K562 (cell line): ENCODE measurements around the gene BCO1. TPM values are rescaled to one million over a fixed set of nuclear protein-coding genes. Genes with fewer than 3 reads are reported as not detected.

Experiments used
- CBFA2T2 ChIP-seq: fragments of 450-650 bp; conservative IDR thresholded peaks from 2 replicates; pipeline ENCODE4 v1.6.1; 2017; ENCODE audit warnings: mild to moderate bottlenecking
- CBFA2T3 ChIP-seq: fragments of 450-650 bp; IDR thresholded peaks from 2 replicates; pipeline ENCODE4 v1.6.1; 2017
- CHD1 ChIP-seq: fragments of 200-600 bp; sonication (generic); IDR thresholded peaks from one replicate; pipeline ENCODE4 v1.6.1; 2012; ENCODE audit warnings: mild to moderate bottlenecking, moderate library complexity, low read length, inconsistent platforms
- DMBX1 ChIP-seq: fragments of 250-450 bp; sonication (Bioruptor Pico); IDR thresholded peaks from 2 replicates; pipeline ENCODE4 v1.8.0; 2022; ENCODE audit warnings: inconsistent platforms, mild to moderate bottlenecking, moderate library complexity, borderline replicate concordance
- E2F5 ChIP-seq: sonication (generic); formaldehyde crosslinking; IDR thresholded peaks from 2 replicates; pipeline ENCODE4 v1.8.0; 2022; ENCODE audit warnings: mild to moderate bottlenecking, missing genetic modification reagents
- ETV5 ChIP-seq: sonication (generic); formaldehyde crosslinking; IDR thresholded peaks from 2 replicates; pipeline ENCODE4 v1.4.0; 2020; ENCODE audit warnings: low read depth, mild to moderate bottlenecking, missing genetic modification reagents
- GATAD2B ChIP-seq: fragments of 450-650 bp; IDR thresholded peaks from 2 replicates; pipeline ENCODE4 v1.6.1; 2017; ENCODE audit warnings: mild to moderate bottlenecking, borderline replicate concordance
- GTF3C2 ChIP-seq: IDR thresholded peaks from 3 replicates; pipeline ENCODE4 v1.6.1; 2011; ENCODE audit warnings: borderline replicate concordance, mild to moderate bottlenecking, moderate library complexity; ENCODE audit not compliant: insufficient read length; ENCODE audit errors: extremely low read depth
- HDGF ChIP-seq: fragments of 450-650 bp; IDR thresholded peaks from 2 replicates; pipeline ENCODE4 v1.6.1; 2016
- HOXB6 ChIP-seq: fragments of 250-450 bp; sonication (Bioruptor Pico); IDR thresholded peaks from 2 replicates; pipeline ENCODE4 v1.5.1; 2022; ENCODE audit warnings: mild to moderate bottlenecking, borderline replicate concordance
- KLF1 ChIP-seq: fragments of 450-650 bp; IDR thresholded peaks from 2 replicates; pipeline ENCODE4 v1.6.1; 2016; ENCODE audit warnings: missing genetic modification characterization, missing compliant biosample characterization
- NONO ChIP-seq, 2 experiments: fragments of 200-400 bp in 1 of 2; fragments of 450-650 bp in 1 of 2; formaldehyde crosslinking in 1 of 2; IDR thresholded peaks; 2 replicates each; pipeline ENCODE4 v1.6.1; 2017; ENCODE audit warnings: low read depth in 2 of 2, mild to moderate bottlenecking in 2 of 2, moderate library complexity in 2 of 2, low read length in 1 of 2
- PML ChIP-seq: IDR thresholded peaks from 2 replicates; pipeline ENCODE4 v1.6.1; 2012; ENCODE audit warnings: low read length, inconsistent platforms
- TOE1 ChIP-seq, 2 experiments: fragments of 450-650 bp in 1 of 2; sonication (generic) in 1 of 2; formaldehyde crosslinking in 1 of 2; IDR thresholded peaks; 2 replicates each; pipeline versions ENCODE4 v1.7.1 to v1.8.0; 2016 to 2022; ENCODE audit warnings: borderline replicate concordance in 2 of 2, mild to moderate bottlenecking in 2 of 2, antibody characterized with exemption in 1 of 2, inconsistent platforms in 1 of 2, low read depth in 1 of 2, missing genetic modification reagents in 1 of 2, moderate library complexity in 1 of 2
- USF2 ChIP-seq: sonication (generic); formaldehyde crosslinking; IDR thresholded peaks from 2 replicates; pipeline ENCODE4 v1.5.0; 2020; ENCODE audit warnings: missing genetic modification reagents
- ZBTB5 ChIP-seq: fragments of 450-650 bp; IDR thresholded peaks from 2 replicates; pipeline ENCODE4 v1.6.1; 2017; ENCODE audit warnings: antibody characterized with exemption
- ZKSCAN1 ChIP-seq: fragments of 150-350 bp; IDR thresholded peaks from 2 replicates; pipeline ENCODE4 v1.6.1; 2016; ENCODE audit warnings: low read depth, low read length
- ZNF23 ChIP-seq: fragments of 250-450 bp; sonication (Bioruptor Pico); IDR thresholded peaks from 2 replicates; pipeline ENCODE4 v1.4.0; 2020; ENCODE audit warnings: mild to moderate bottlenecking
- ZNF511 ChIP-seq: sonication (generic); formaldehyde crosslinking; IDR thresholded peaks from 2 replicates; pipeline ENCODE4 v1.8.0; 2022; ENCODE audit warnings: mild to moderate bottlenecking, missing genetic modification reagents
- ZNF561 ChIP-seq: fragments of 450-650 bp; formaldehyde crosslinking; conservative IDR thresholded peaks from 2 replicates; pipeline ENCODE4 v1.4.0; 2020; ENCODE audit warnings: mild to moderate bottlenecking, moderate library complexity
- ZNF644 ChIP-seq: fragments of 200-800 bp; sonication (Bioruptor generic); IDR thresholded peaks from 2 replicates; pipeline ENCODE4 v1.6.1; 2016; ENCODE audit warnings: low read depth, missing genetic modification characterization, missing compliant biosample characterization
- polyA plus RNA-seq, 8 experiments: library from polyadenylated mRNA; depleted of rRNA in 4 of 8; stranded (reverse) in 5 of 8; unstranded in 3 of 8; fragments of >200 nt; fragmentation: Nextera tagmentation in 2 of 8; fragmentation: Illumina TruSeq in 1 of 8; extraction: Ambion mirVana in 2 of 8; extraction: Trizol in 1 of 8; gene quantifications; 2 replicates each; pipeline versions ENCODE4 v1.2.1 to v1.2.3, GENCODE V29; 2011 to 2014; ENCODE audit warnings: inconsistent platforms in 1 of 8, missing spikeins in 1 of 8
- total RNA-seq, 7 experiments: library from RNA; depleted of rRNA in 6 of 7; stranded (reverse); fragments of >200 nt in 6 of 7; fragmentation: Illumina TruSeq in 2 of 7; extraction: Trizol in 2 of 7; gene quantifications; 2 replicates each; pipeline versions ENCODE4 v1.2.1 to v1.2.3, GENCODE V29; 2011 to 2021; ENCODE audit warnings: low replicate concordance in 1 of 7

Gene BCO1
- total and polyA plus RNA-seq, 9 of the 15 experiments (the other 6 are each of a cell fraction or from before 2014, with no cell fraction given): not detected

GRCh38 chr16:81253141-81253540 is 14.7 kb downstream of the BCO1 start (continued):
- no peak for TF ChIP-seq E2F5 (CRISPR knock-in tag)
- TF ChIP-seq HOXB6 (CRISPR knock-in tag): no peak
- TF ChIP-seq PML: no peak
- TF ChIP-seq ZNF511: no peak
- TF ChIP-seq ZNF644 (tag): no peak
- TF ChIP-seq HDGF: no peak
- TF ChIP-seq TOE1 (IDR thresholded peaks at IDR 0.05; ENCODE audit: borderline replicate concordance): peak; percentile 60; the same call in 1 of the 2 replicates
- no peak for TF ChIP-seq TOE1 (CRISPR knock-in tag; IDR thresholded peaks at IDR 0.05; ENCODE audit: borderline replicate concordance, low read depth)
- peak; percentile 45 for TF ChIP-seq CBFA2T2
- TF ChIP-seq ETV5 (CRISPR knock-in tag): no peak
- TF ChIP-seq GATAD2B: no peak
- no peak for TF ChIP-seq ZBTB5
- peak; percentile 85 for TF ChIP-seq ZKSCAN1
- TF ChIP-seq ZNF561 (CRISPR knock-in tag): no peak
- TF ChIP-seq USF2 (CRISPR knock-in tag): peak; percentile 66
- TF ChIP-seq ZNF23 (CRISPR knock-in tag): no peak
- no peak for TF ChIP-seq KLF1
- no peak for TF ChIP-seq CHD1
- no peak for TF ChIP-seq GTF3C2
- TF ChIP-seq NONO (IDR thresholded peaks at IDR 0.05; ENCODE audit: low read depth in 2 of 2, low read length in 1 of 2): no peak
- no peak for TF ChIP-seq DMBX1 (CRISPR knock-in tag)
- no peak for TF ChIP-seq CBFA2T3
